Endothelial cell (in vitro differentiated cells): Measurements from ENCODE around the gene CAMTA1. TPM values are rescaled to one million over a fixed set of nuclear protein-coding genes. Genes with fewer than 3 reads are reported as not detected.

Experiments
- DNase-seq: peaks from one replicate; pipeline ENCODE4 v3.0.0; 2021; ENCODE audit warnings: low spot score
- H3K27ac Mint-ChIP-seq: one replicate; pipeline ENCODE4 v1.8.0; 2021; ENCODE audit warnings: mixed read lengths, inconsistent platforms; ENCODE audit not compliant: unreplicated experiment
- H3K27me3 Mint-ChIP-seq: one replicate; pipeline ENCODE4 v1.8.0; 2021; ENCODE audit warnings: mild to moderate bottlenecking, moderate library complexity, mixed read lengths, inconsistent platforms; ENCODE audit not compliant: unreplicated experiment
- H3K36me3 Mint-ChIP-seq: one replicate; pipeline ENCODE4 v1.8.0; 2021; ENCODE audit warnings: mild to moderate bottlenecking, low read depth, mixed read lengths, inconsistent platforms; ENCODE audit not compliant: unreplicated experiment
- H3K4me1 Mint-ChIP-seq: one replicate; pipeline ENCODE4 v1.8.0; 2021; ENCODE audit warnings: mild to moderate bottlenecking, mixed read lengths, inconsistent platforms; ENCODE audit not compliant: unreplicated experiment
- H3K4me3 Mint-ChIP-seq: one replicate; pipeline ENCODE4 v1.8.0; 2021; ENCODE audit warnings: mild to moderate bottlenecking, mixed read lengths, inconsistent platforms; ENCODE audit not compliant: unreplicated experiment
- H3K9me3 Mint-ChIP-seq: one replicate; pipeline ENCODE4 v1.8.0; 2021; ENCODE audit warnings: mixed read lengths, inconsistent platforms; ENCODE audit not compliant: unreplicated experiment
- total RNA-seq: library from RNA; stranded (reverse); fragmentation: NEBNext Ultra II Directional; extraction: Animal tissue kit (Norgen Biotek cat#: 25700); gene quantifications from one replicate; pipeline ENCODE4 v1.2.1, GENCODE V29; 2021; ENCODE audit not compliant: unreplicated experiment
- TF ChIP-seq, protein P1 (sequence below): fragments of 200-600 bp; sonication (generic); IDR thresholded peaks from one replicate; pipeline ENCODE4 v1.5.0; 2021; ENCODE audit warnings: antibody characterized with exemption; ENCODE audit not compliant: unreplicated experiment

The CAMTA1 gene
- total RNA-seq, 1 donor from 2014 or later: 87.3 TPM

DNA sequence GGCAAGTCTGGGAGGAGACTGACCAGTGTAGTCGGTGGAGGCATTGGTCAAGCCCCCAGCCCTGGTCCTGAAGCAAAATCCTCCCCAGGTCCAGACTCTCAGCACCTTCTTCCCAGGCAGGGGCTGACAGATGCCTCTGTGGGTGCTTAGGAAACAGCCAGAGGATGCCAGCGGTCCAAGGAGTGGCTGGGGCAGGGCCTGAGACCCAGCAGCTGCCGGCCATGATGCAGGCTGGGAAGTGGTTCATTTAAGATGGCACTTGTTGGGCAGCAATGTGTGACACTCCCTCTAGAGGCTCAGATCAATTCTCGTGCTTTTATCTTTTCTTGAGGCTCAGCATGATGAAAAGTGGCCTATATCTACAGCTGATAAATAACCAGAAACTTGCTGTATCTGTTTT, 820.8 kb downstream of the CAMTA1 start:
- Mint-ChIP-seq H3K27ac (no peak overlapping the region), H3K36me3 (no peaks in the 10 kb centered on the region), H3K4me1 (peaks cover 4% of the 10 kb centered on the region), H3K27me3 (peaks cover 10% of the 10 kb centered on the region), H3K4me3 (no peak overlapping the region), H3K9me3 (peaks cover 3% of the 10 kb centered on the region)
- no peak for DNase-seq
- TF ChIP-seq, protein P1, sequence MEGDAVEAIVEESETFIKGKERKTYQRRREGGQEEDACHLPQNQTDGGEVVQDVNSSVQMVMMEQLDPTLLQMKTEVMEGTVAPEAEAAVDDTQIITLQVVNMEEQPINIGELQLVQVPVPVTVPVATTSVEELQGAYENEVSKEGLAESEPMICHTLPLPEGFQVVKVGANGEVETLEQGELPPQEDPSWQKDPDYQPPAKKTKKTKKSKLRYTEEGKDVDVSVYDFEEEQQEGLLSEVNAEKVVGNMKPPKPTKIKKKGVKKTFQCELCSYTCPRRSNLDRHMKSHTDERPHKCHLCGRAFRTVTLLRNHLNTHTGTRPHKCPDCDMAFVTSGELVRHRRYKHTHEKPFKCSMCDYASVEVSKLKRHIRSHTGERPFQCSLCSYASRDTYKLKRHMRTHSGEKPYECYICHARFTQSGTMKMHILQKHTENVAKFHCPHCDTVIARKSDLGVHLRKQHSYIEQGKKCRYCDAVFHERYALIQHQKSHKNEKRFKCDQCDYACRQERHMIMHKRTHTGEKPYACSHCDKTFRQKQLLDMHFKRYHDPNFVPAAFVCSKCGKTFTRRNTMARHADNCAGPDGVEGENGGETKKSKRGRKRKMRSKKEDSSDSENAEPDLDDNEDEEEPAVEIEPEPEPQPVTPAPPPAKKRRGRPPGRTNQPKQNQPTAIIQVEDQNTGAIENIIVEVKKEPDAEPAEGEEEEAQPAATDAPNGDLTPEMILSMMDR: no peak

DNA sequence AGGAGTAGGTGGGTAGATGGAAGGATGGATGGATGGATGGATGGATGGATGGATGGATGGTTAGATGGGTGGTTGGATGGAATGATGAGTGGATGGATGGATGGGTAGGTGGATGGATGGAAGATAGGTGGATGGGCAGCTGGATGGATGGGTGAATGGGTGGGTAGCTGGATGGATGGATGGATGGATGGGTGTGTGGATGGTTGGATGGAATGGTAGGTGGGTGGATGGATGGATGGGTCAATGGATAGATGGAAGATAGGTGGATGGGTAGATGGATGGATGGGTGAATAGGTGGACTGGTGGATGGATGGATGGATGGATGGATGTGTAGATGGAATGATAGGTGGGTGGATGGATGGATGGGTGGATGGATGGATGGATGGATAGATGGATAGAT, 821.8 kb downstream of the CAMTA1 start:
- TF ChIP-seq, protein P1: no peak
- H3K9me3 Mint-ChIP-seq: peaks cover 3% of the 10 kb centered on the region
- H3K4me1 Mint-ChIP-seq: peaks cover 4% of the 10 kb centered on the region
- no peaks in the 10 kb centered on the region for H3K36me3 Mint-ChIP-seq
- DNase-seq: no peak
- no peak overlapping the region for H3K4me3 Mint-ChIP-seq
- H3K27ac Mint-ChIP-seq: no peak overlapping the region
- H3K27me3 Mint-ChIP-seq: peaks cover 10% of the 10 kb centered on the region

DNA sequence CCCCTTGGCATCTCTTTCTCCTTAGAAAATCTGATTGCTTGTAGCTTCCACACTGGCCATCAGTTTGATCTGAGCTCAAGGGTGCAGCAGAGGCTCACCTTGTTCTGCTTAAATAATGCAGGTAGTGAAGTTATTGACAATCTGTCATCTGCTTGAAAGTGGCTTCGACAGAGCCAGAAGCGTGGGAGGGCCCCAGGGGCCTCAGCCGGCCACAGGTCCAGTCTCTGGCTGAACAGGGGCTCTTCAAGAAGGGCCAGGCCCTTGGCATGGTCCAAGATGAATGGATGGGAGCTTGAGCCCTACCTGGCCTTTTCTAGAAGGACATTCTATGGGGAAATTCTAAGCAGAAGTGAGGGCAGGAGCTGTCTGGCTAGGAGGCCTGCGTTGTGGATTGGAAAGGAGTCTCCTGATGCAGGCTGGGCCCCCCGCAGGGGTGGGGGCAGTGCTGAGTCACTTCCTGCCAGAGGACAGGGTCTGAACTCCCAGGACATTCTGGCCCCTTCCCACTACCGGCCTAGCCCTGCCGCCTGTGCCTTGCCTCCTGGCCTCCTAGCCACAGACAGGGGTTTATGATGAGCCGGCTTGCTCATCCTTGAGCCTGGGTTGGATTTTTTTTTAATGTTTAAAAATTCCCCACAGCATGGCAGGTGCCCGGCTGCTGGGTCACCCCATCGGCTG, 823.5 kb downstream of the CAMTA1 start:
- Mint-ChIP-seq H3K4me3 (no peak overlapping the region), H3K9me3 (peaks cover 3% of the 10 kb centered on the region), H3K36me3 (no peaks in the 10 kb centered on the region), H3K27ac (no peak overlapping the region), H3K27me3 (peaks cover 11% of the 10 kb centered on the region), H3K4me1 (peaks cover 4% of the 10 kb centered on the region)
- TF ChIP-seq, protein P1: no peak
- DNase-seq: no peak

DNA sequence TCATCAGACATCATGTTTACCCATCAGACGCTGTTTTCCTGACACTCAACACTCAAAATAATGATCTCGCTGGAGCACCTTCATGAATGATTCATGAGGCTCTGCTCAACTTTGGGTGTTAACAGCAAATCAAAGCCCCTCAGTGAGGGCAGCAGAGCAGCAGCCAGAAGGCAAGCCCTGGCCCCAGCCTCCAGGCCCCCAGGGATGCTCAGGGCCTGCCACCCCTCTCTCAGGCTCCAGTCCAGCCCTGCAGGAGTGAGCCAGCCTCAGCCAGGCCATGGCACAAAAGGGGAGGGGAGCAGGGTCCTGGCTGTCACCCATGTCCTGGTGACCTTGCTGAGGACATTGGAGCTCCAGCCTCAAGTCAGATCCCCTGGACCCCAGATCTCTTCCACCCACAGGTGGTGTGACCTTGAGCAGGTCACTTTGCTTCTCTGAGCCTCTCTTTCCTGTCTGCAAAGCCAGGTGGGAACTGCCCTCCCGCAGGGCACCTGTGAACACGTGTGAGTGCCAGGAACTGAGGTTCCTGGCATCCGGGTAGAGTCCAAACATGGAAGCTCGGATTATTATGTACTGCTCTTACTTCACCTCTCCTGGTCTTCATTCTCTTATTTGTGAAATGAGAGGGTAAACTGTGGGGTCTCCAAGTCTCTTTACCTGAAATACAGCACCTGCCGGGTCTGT, 824.2 kb downstream of the CAMTA1 start:
- Mint-ChIP-seq H3K36me3 (no peaks in the 10 kb centered on the region), H3K4me1 (peaks cover 4% of the 10 kb centered on the region), H3K27me3 (peaks cover 11% of the 10 kb centered on the region), H3K4me3 (no peak overlapping the region), H3K27ac (no peak overlapping the region), H3K9me3 (peaks cover 3% of the 10 kb centered on the region)
- TF ChIP-seq, protein P1: no peak
- DNase-seq: no peak

DNA sequence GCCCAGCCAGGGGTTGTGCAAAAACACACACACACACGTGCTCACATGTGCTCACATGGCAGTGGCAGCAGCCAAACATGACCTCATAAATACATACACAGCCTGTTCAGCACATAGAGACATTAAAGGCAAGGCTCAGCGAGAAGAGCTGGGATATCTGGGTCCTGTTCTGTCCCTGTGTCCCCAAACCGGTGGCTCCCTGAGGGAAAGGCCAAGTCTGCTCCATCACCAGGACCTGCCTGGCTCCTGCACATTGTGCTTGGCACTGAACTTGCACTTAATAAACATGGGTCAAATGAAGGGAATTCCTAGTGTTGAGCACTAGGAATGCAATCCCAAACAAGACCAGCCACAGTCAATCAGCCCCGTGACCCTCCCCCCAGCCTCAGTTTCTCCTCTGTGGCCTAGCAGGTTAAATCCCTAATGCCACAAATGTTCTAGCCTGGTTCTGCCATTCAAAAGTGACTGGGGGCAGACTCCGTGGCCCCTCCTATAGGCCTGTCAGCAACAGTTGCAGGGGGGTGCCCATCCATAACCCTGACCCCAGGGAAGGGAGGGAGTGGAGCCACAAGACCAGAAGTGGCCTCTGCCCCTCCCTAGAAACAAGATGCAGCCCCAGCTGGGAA, 825.0 kb downstream of the CAMTA1 start:
- DNase-seq: no peak
- Mint-ChIP-seq H3K27ac (no peak overlapping the region), H3K4me3 (no peak overlapping the region), H3K36me3 (no peaks in the 10 kb centered on the region), H3K9me3 (peaks cover 3% of the 10 kb centered on the region), H3K4me1 (peaks cover 4% of the 10 kb centered on the region), H3K27me3 (peaks cover 11% of the 10 kb centered on the region)
- TF ChIP-seq, protein P1: no peak
